OCI-LY3 (cell line): Measurements from ENCODE around the gene LRCH1.

Experiments used
- H2AFZ ChIP-seq: fragments of 200-600, 300-600 bp; shearing (Covaris generic); 2 replicates; pipeline ENCODE4 v1.6.0; 2014; ENCODE audit warnings: antibody characterized with exemption, low read depth, low read length
- H3K27ac ChIP-seq: fragments of 200-600, 300-600 bp; sonication (generic); 2 replicates; pipeline ENCODE4 v1.5.1; 2014; ENCODE audit warnings: mild to moderate bottlenecking, low read length, moderate library complexity, mixed read lengths
- H3K27me3 ChIP-seq: fragments of 200-600, 300-600 bp; sonication (generic); 2 replicates; pipeline ENCODE4 v1.6.1; 2014; ENCODE audit warnings: low read depth, low read length, mixed read lengths
- H3K36me3 ChIP-seq: fragments of 200-600, 300-600 bp; sonication (generic); replicated peaks from 2 replicates; pipeline ENCODE3; 2014; ENCODE audit warnings: low read depth, low read length, mixed read lengths
- H3K4me1 ChIP-seq: fragments of 300-600, 200-600 bp; sonication (generic); 2 replicates; pipeline ENCODE4 v1.6.1; 2014; ENCODE audit warnings: low read length, mixed read lengths
- H3K4me2 ChIP-seq: fragments of 200-600, 300-600 bp; sonication (generic); 2 replicates; pipeline ENCODE4 v1.6.1; 2014; ENCODE audit warnings: low read length, mixed read lengths
- H3K4me3 ChIP-seq: fragments of 300-600, 200-600 bp; sonication (generic); 2 replicates; pipeline ENCODE4 v1.5.1; 2014; ENCODE audit warnings: antibody characterized with exemption, mild to moderate bottlenecking, low read length, moderate library complexity
- H3K79me2 ChIP-seq: fragments of 300-600, 200-600 bp; shearing (Covaris generic); 2 replicates; pipeline ENCODE4 v1.6.1; 2014; ENCODE audit warnings: mild to moderate bottlenecking, low read length, mixed read lengths
- H3K9ac ChIP-seq: fragments of 300-600, 200-600 bp; shearing (Covaris generic); 2 replicates; pipeline ENCODE4 v1.6.0; 2014; ENCODE audit warnings: mild to moderate bottlenecking, low read length, moderate library complexity
- H3K9me3 ChIP-seq: fragments of 200-600, 300-600 bp; shearing (Covaris generic); 2 replicates; pipeline ENCODE4 v1.6.1; 2014; ENCODE audit warnings: low read length, mixed read lengths; ENCODE audit not compliant: insufficient read depth
- H4K20me1 ChIP-seq: fragments of 200-600, 300-600 bp; sonication (generic); 2 replicates; pipeline ENCODE4 v1.6.1; 2016; ENCODE audit warnings: low read length, mixed read lengths; ENCODE audit not compliant: insufficient read depth
- CTCF ChIP-seq: fragments of 200-600, 300-600 bp; sonication (generic); IDR thresholded peaks from 2 replicates; pipeline ENCODE4 v1.5.1; 2014; ENCODE audit warnings: antibody characterized with exemption, low read length, low read depth
- EZH2phosphoT487 ChIP-seq: fragments of 200-600 bp; shearing (Covaris generic); IDR thresholded peaks from 2 replicates; pipeline ENCODE4 v1.6.1; 2018; ENCODE audit warnings: antibody characterized with exemption, mixed run types, low read depth

LRCH1 gene

GRCh38 chr13:46542833-46543232 lies 10.1 kb upstream of the LRCH1 start:
- no peaks in the 10 kb centered on the region for H3K9me3 ChIP-seq
- H3K9ac ChIP-seq, result peak overlapping the region; percentile 11; the same call in 1 of the 2 replicates
- peak overlapping the region; percentile 74 for H2AFZ ChIP-seq
- H3K27ac ChIP-seq, result peak overlapping the region; percentile 46
- peak overlapping the region; percentile 4; the same call in 1 of the 2 replicates for H3K4me3 ChIP-seq
- no peaks in the 10 kb centered on the region for H3K27me3 ChIP-seq
- H3K4me2 ChIP-seq, result peak overlapping the region; percentile 48
- TF ChIP-seq EZH2phosphoT487, result no peak
- no peak for TF ChIP-seq CTCF
- no peaks in the 10 kb centered on the region for H3K36me3 ChIP-seq
- H3K4me1 ChIP-seq, result peaks cover 43% of the 10 kb centered on the region
- no peaks in the 10 kb centered on the region for H3K79me2 ChIP-seq
- no peaks in the 10 kb centered on the region for H4K20me1 ChIP-seq

DNA sequence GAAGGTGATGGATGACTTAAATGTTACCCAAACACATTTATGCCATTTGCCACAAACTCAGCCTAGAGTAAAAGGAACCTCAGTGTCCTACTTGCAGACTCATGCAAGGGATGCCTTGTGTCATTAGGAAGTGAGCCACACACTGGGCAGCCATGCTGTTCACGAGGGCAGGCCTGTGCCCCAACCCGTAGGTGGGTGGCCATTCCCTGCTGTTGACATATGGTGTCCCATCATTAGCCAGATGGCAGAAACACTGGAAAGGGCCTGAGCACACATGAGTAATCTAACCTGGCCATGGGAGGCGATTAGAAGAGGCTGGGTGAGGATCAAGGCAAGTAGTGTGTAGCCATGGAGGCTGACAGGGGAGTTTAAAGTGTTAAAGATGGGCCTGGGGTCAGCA lies 9.7 kb upstream of the LRCH1 start:
- Histone ChIP-seq H3K9ac (no peak overlapping the region; the same call in 1 of the 2 replicates), H3K9me3 (no peaks in the 10 kb centered on the region), H3K36me3 (no peaks in the 10 kb centered on the region), H2AFZ (peak overlapping the region; percentile 74; the same call in 1 of the 2 replicates), H3K27ac (peak overlapping the region; percentile 46), H3K4me2 (peak overlapping the region; percentile 48), H3K4me3 (no peak overlapping the region), H4K20me1 (no peaks in the 10 kb centered on the region), H3K4me1 (peaks cover 43% of the 10 kb centered on the region), H3K27me3 (no peaks in the 10 kb centered on the region), H3K79me2 (no peaks in the 10 kb centered on the region)
- TF ChIP-seq EZH2phosphoT487 (no peak), CTCF (no peak)

GRCh38 chr13:46544208-46544607 lies 8.8 kb upstream of the LRCH1 start:
- H4K20me1 ChIP-seq, result no peaks in the 10 kb centered on the region
- no peak overlapping the region for H3K4me3 ChIP-seq
- H3K27me3 ChIP-seq, result no peaks in the 10 kb centered on the region
- peak overlapping the region; percentile 2 for H3K4me2 ChIP-seq
- no peaks in the 10 kb centered on the region for H3K36me3 ChIP-seq
- TF ChIP-seq EZH2phosphoT487, result no peak
- H3K9me3 ChIP-seq, result no peaks in the 10 kb centered on the region
- H2AFZ ChIP-seq, result peak overlapping the region; percentile 39; the same call in 1 of the 2 replicates
- no peaks in the 10 kb centered on the region for H3K79me2 ChIP-seq
- no peak overlapping the region for H3K27ac ChIP-seq
- no peak overlapping the region for H3K9ac ChIP-seq
- H3K4me1 ChIP-seq, result peaks cover 43% of the 10 kb centered on the region

- no peak overlapping the region for H3K4me3 ChIP-seq
- H3K27ac ChIP-seq, result no peak overlapping the region
- H3K4me2 ChIP-seq, result no peak overlapping the region
- H3K36me3 ChIP-seq, result no peaks in the 10 kb centered on the region
- no peak overlapping the region for H3K9ac ChIP-seq
- TF ChIP-seq CTCF (no peak), EZH2phosphoT487 (no peak)
- H2AFZ ChIP-seq, result no peak overlapping the region
- H3K79me2 ChIP-seq, result no peaks in the 10 kb centered on the region
- H4K20me1 ChIP-seq, result no peaks in the 10 kb centered on the region
- no peaks in the 10 kb centered on the region for H3K27me3 ChIP-seq
- H3K4me1 ChIP-seq, result peaks cover 43% of the 10 kb centered on the region
- H3K9me3 ChIP-seq, result no peaks in the 10 kb centered on the region
Measured at GRCh38 chr13:46544811-46545210, 8.2 kb upstream of the LRCH1 start.
